IMR-90 (cell line): ENCODE measurements around the gene MROH7. TPM values are rescaled to one million over a fixed set of nuclear protein-coding genes. Genes with fewer than 3 reads are reported as not detected.

Experiments
- ATAC-seq: fragments of 200-7000 bp; cut with Tn5 transposase; 2 replicates; pipeline ENCODE4 v1.9.1; 2020; ENCODE audit warnings: low read depth, mild to moderate bottlenecking, moderate library complexity
- BruUV-seq: library from RNA; stranded (reverse); fragments of 400-500 nt; replicated peaks from 2 replicates; lab custom pipeline; 2021; lab: Mats Ljungman, UMichigan
- CTCF ChIA-PET: fragments of 300-600 bp; formaldehyde crosslinking; extraction: SDS; loops from one replicate; lab custom pipeline; 2021; ENCODE audit warnings: antibody characterized with exemption; lab: Yijun Ruan, JAX
- POLR2A ChIA-PET: fragments of 300-600 bp; sonication (Branson Sonifier 250); formaldehyde crosslinking; loops from one replicate; lab custom pipeline; 2022; ENCODE audit warnings: antibody characterized with exemption; ENCODE audit not compliant: unreplicated experiment; lab: Charles Lee
- DNase-seq: peaks from one replicate; pipeline ENCODE4 v3.0.0; 2013
- H2AFZ ChIP-seq: replicated peaks from 2 replicates; pipeline ENCODE3; 2013; ENCODE audit warnings: low read length, mild to moderate bottlenecking; ENCODE audit not compliant: poor library complexity
- H2AK5ac ChIP-seq: 2 replicates; pipeline ENCODE4 v1.6.1; 2013; ENCODE audit warnings: low read depth, low read length, inconsistent platforms
- H2AK9ac ChIP-seq: replicated peaks from 2 replicates; pipeline ENCODE3; 2013; ENCODE audit warnings: mild to moderate bottlenecking, low read depth, low read length, moderate library complexity; ENCODE audit not compliant: poor library complexity
- H2BK120ac ChIP-seq: 2 replicates; pipeline ENCODE4 v1.6.1; 2013; ENCODE audit warnings: low read depth, low read length, inconsistent platforms
- H2BK15ac ChIP-seq: 3 replicates; pipeline ENCODE4 v1.6.1; 2013; ENCODE audit warnings: low read depth, low read length, inconsistent platforms
- H2BK20ac ChIP-seq: 2 replicates; pipeline ENCODE4 v1.6.1; 2013; ENCODE audit warnings: low read depth, mild to moderate bottlenecking, inconsistent platforms, low read length, moderate library complexity
- H2BK5ac ChIP-seq: 2 replicates; pipeline ENCODE4 v1.6.1; 2013; ENCODE audit warnings: mild to moderate bottlenecking, low read depth, low read length, inconsistent platforms; ENCODE audit not compliant: poor library complexity, severe bottlenecking
- H3K14ac ChIP-seq: replicated peaks from 2 replicates; pipeline ENCODE4 v1.6.1; 2013; ENCODE audit warnings: low read depth, low read length, inconsistent platforms
- H3K18ac ChIP-seq: 2 replicates; pipeline ENCODE4 v1.6.1; 2013; ENCODE audit warnings: low read depth, low read length, control low read depth
- H3K23ac ChIP-seq: 2 replicates; pipeline ENCODE4 v1.6.1; 2013; ENCODE audit warnings: low read depth, low read length, inconsistent platforms
- H3K27ac ChIP-seq: 2 replicates; pipeline ENCODE4 v1.5.1; 2013; ENCODE audit warnings: mild to moderate bottlenecking, control low read depth, low read length; ENCODE audit not compliant: insufficient read depth
- H3K27me3 ChIP-seq: 2 replicates; pipeline ENCODE4 v1.6.1; 2013; ENCODE audit warnings: low read length; ENCODE audit not compliant: control insufficient read depth, insufficient read depth
- H3K36me3 ChIP-seq: 2 replicates; pipeline ENCODE4 v1.6.1; 2013; ENCODE audit warnings: low read length, mixed read lengths; ENCODE audit not compliant: control insufficient read depth, insufficient read depth
- H3K4ac ChIP-seq: 2 replicates; pipeline ENCODE4 v1.6.1; 2013; ENCODE audit warnings: low read depth, low read length, inconsistent platforms
- H3K4me1 ChIP-seq: 2 replicates; pipeline ENCODE4 v1.6.1; 2013; ENCODE audit warnings: low read length, mixed read lengths; ENCODE audit not compliant: control insufficient read depth, insufficient read depth
- H3K4me2 ChIP-seq: 2 replicates; pipeline ENCODE4 v1.6.1; 2013; ENCODE audit warnings: low read depth, mild to moderate bottlenecking, control low read depth, low read length, moderate library complexity
- H3K4me3 ChIP-seq: 2 replicates; pipeline ENCODE4 v1.5.1; 2013; ENCODE audit warnings: low read depth, mild to moderate bottlenecking, control low read depth, low read length, moderate library complexity; ENCODE audit not compliant: insufficient read depth
- H3K56ac ChIP-seq: 2 replicates; pipeline ENCODE4 v1.6.1; 2013; ENCODE audit warnings: low read length, inconsistent platforms; ENCODE audit not compliant: insufficient read depth; ENCODE audit errors: extremely low read depth
- H3K79me1 ChIP-seq, 2 experiments: 2 replicates each; pipeline ENCODE4 v1.6.1; 2013; ENCODE audit warnings: low read length in 2 of 2, inconsistent platforms in 1 of 2, low read depth in 1 of 2
- H3K9ac ChIP-seq: 2 replicates; pipeline ENCODE4 v1.6.1; 2013; ENCODE audit warnings: low read depth, low read length, control low read depth
- H3K9me1 ChIP-seq: 2 replicates; pipeline ENCODE4 v1.6.1; 2013; ENCODE audit warnings: low read length, inconsistent platforms; ENCODE audit not compliant: insufficient read depth
- H3K9me3 ChIP-seq: 2 replicates; pipeline ENCODE4 v1.6.1; 2013; ENCODE audit warnings: low read length; ENCODE audit not compliant: control insufficient read depth, insufficient read depth
- H4K20me1 ChIP-seq: 2 replicates; pipeline ENCODE4 v1.6.1; 2013; ENCODE audit warnings: low read length, inconsistent platforms; ENCODE audit not compliant: insufficient read depth
- H4K5ac ChIP-seq: 2 replicates; pipeline ENCODE4 v1.6.1; 2013; ENCODE audit warnings: mild to moderate bottlenecking, low read depth, low read length, control low read depth
- H4K8ac ChIP-seq, 2 experiments: 2 replicates each; pipeline ENCODE4 v1.6.1; 2013; ENCODE audit warnings: low read depth in 2 of 2, low read length in 2 of 2, control low read depth in 1 of 2, inconsistent platforms in 1 of 2
- H4K91ac ChIP-seq: 2 replicates; pipeline ENCODE4 v1.6.1; 2013; ENCODE audit warnings: low read depth, low read length, inconsistent platforms; ENCODE audit not compliant: insufficient read depth
- BHLHE40 ChIP-seq: fragments of 150-350 bp; IDR thresholded peaks from 2 replicates; pipeline ENCODE4 v1.6.1; 2016; ENCODE audit warnings: mild to moderate bottlenecking, low read depth, low read length
- CEBPB ChIP-seq: IDR thresholded peaks from 2 replicates; pipeline ENCODE4 v1.6.1; 2012; ENCODE audit warnings: low read depth, low read length, improper control_type of control experiment
- FOS ChIP-seq: fragments of 150-350 bp; IDR thresholded peaks from 2 replicates; pipeline ENCODE4 v1.6.1; 2016; ENCODE audit warnings: low read depth, low read length
- MAFK ChIP-seq: IDR thresholded peaks from 2 replicates; pipeline ENCODE4 v1.6.1; 2012; ENCODE audit warnings: low read depth, low read length, improper control_type of control experiment
- MAZ ChIP-seq: IDR thresholded peaks from 2 replicates; pipeline ENCODE4 v1.6.1; 2012; ENCODE audit warnings: low read depth, mild to moderate bottlenecking, low read length, improper control_type of control experiment, moderate library complexity, borderline replicate concordance
- MXI1 ChIP-seq: IDR thresholded peaks from 2 replicates; pipeline ENCODE4 v1.6.1; 2012; ENCODE audit warnings: low read depth, mild to moderate bottlenecking, low read length, moderate library complexity, borderline replicate concordance
- NFE2L2 ChIP-seq: fragments of 150-350 bp; IDR thresholded peaks from 2 replicates; pipeline ENCODE4 v1.6.1; 2016; ENCODE audit warnings: low read depth, mild to moderate bottlenecking, low read length
- RAD21 ChIP-seq: IDR thresholded peaks from 2 replicates; pipeline ENCODE4 v1.6.1; 2012; ENCODE audit warnings: low read length, improper control_type of control experiment
- RCOR1 ChIP-seq: IDR thresholded peaks from 2 replicates; pipeline ENCODE4 v1.6.1; 2012; ENCODE audit warnings: mild to moderate bottlenecking, low read length, improper control_type of control experiment; ENCODE audit not compliant: insufficient replicate concordance
- RFX5 ChIP-seq: IDR thresholded peaks from 2 replicates; pipeline ENCODE4 v1.8.0; 2012; ENCODE audit warnings: low read depth, mild to moderate bottlenecking, low read length, moderate library complexity
- SMC3 ChIP-seq: fragments of 150-350 bp; IDR thresholded peaks from 2 replicates; pipeline ENCODE4 v1.6.1; 2016; ENCODE audit warnings: low read depth, mild to moderate bottlenecking, antibody characterized with exemption, low read length, moderate library complexity
- WGBS, 2 experiments: methylation state at CpG; one replicate each; pipeline versions ENCODE4 v1.1.5 to v1.1.7; 2013; ENCODE audit warnings: missing lambda C conversion rate in 2 of 2; ENCODE audit not compliant: insufficient read length in 1 of 2; ENCODE audit errors: extremely low coverage in 2 of 2; 5-methylcytosine and 5-hydroxymethylcytosine counted together
- dilution Hi-C: fragments of 300-500 bp; cut with HindIII; formaldehyde crosslinking; loops from one replicate; pipeline ENCODE4 v1.14.3; 2018; ENCODE audit warnings: low sequenced_read_pairs; ENCODE audit not compliant: unreplicated experiment
- in situ Hi-C: fragments of 300-500 bp; cut with MboI; formaldehyde crosslinking; loops from 3 replicates; pipeline ENCODE4 v1.14.3; 2019; ENCODE audit warnings: low sequenced_read_pairs, inconsistent platforms, mixed read lengths
- intact Hi-C: fragments of 100-400 bp; cut with micrococcal nuclease; formaldehyde crosslinking; loops from 2 replicates; pipeline ENCODE4 v1.10.0; 2022
- polyA plus RNA-seq, 3 experiments: library from polyadenylated mRNA; depleted of rRNA; stranded (reverse); fragments of >200 nt; gene quantifications; 2 replicates each; pipeline ENCODE4 v1.2.3, GENCODE V29; 2012; ENCODE audit warnings: low replicate concordance in 1 of 3
- total RNA-seq: library from RNA; depleted of rRNA; stranded (reverse); fragments of >200 nt; gene quantifications from 2 replicates; pipeline ENCODE4 v1.2.3, GENCODE V29; 2012
- TF ChIP-seq, protein P1 (sequence below): conservative IDR thresholded peaks from 2 replicates; pipeline ENCODE4 v1.5.1; 2012; ENCODE audit warnings: mild to moderate bottlenecking, low read depth, low read length, improper control_type of control experiment
- TF ChIP-seq, protein P2 (sequence below): fragments of 150-350 bp; IDR thresholded peaks from 2 replicates; pipeline ENCODE4 v1.6.1; 2016; ENCODE audit warnings: low read depth, mild to moderate bottlenecking, low read length, moderate library complexity, borderline replicate concordance
- TF ChIP-seq, protein P3 (sequence below): fragments of 150-350 bp; IDR thresholded peaks from 2 replicates; pipeline ENCODE4 v1.6.1; 2017; ENCODE audit warnings: mild to moderate bottlenecking, antibody characterized with exemption, low read length, low read depth

Gene MROH7
- total and polyA plus RNA-seq, 2 of the 4 experiments (the other 2 are of a cell fraction): not detected

DNA sequence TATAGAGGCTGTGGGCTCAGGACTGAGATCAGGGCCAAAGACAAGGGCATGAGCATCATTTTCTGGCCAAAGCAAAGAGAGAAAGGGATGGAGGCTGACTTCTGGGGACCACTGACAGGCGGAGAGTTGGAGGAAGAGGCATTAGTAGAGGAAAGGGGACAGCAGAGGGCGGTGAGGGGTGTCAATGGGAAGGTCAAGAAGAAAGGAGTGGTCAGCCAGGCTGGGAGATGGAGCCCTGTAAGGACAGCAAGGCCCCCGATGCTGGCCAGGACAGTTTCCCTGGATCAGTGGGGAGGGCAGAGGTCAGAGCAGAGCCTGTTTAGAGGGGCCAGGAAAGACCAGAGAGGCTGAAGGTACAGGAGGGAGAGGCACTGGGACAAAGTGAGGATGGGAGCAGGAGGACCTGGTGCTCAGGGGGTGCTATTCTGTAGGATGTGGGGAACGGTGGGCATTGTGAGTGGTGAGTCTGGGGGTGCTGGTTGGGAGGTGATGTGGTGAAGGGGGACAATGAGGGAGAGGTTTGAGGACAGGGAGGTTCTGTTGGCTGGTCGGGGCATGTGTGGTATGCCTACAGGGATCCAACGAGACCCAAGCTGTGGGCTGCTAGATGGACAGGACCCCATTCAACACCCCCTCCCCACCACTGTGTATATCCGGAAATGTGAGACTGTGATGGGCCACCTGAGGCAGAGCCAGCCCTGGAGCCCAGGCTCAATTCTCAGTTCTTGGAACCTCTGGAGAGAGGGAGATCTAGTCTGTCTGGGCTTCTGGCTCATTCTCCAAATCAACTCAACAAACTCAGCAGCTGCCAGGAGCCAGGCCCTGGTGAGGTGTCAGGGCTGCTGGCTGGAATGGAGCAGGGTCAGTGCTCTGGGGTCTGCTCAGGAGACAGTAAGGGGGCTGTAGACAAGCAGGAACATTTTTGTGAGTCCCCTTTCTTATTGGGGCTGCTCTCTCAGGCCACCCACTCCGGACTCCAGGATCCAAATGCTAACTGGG, 16.8 kb upstream of the MROH7 start:
- intact Hi-C loops: no loop called here
- H2BK120ac ChIP-seq: no peak overlapping the region
- no peak overlapping the region for H3K4me2 ChIP-seq
- peaks cover 22% of the 10 kb centered on the region for H3K27me3 ChIP-seq
- dilution Hi-C loops: no loop called here
- H3K14ac ChIP-seq: no peak overlapping the region
- H2AK5ac ChIP-seq: no peak overlapping the region
- ChIA-PET CTCF (no interaction called here), POLR2A (no interaction called here)
- DNase-seq: no peak
- no peaks in the 10 kb centered on the region for H3K4me1 ChIP-seq
- H3K23ac ChIP-seq: no peak overlapping the region
- no peak for ATAC-seq
- TF ChIP-seq MXI1: no peak
- no peak for TF ChIP-seq BHLHE40
- no peak for TF ChIP-seq MAFK
- TF ChIP-seq RFX5: no peak
- no peak for TF ChIP-seq FOS
- no peak for TF ChIP-seq CEBPB
- no peak for TF ChIP-seq MAZ
- TF ChIP-seq NFE2L2: no peak
- TF ChIP-seq RAD21: no peak
- TF ChIP-seq, protein P1, sequence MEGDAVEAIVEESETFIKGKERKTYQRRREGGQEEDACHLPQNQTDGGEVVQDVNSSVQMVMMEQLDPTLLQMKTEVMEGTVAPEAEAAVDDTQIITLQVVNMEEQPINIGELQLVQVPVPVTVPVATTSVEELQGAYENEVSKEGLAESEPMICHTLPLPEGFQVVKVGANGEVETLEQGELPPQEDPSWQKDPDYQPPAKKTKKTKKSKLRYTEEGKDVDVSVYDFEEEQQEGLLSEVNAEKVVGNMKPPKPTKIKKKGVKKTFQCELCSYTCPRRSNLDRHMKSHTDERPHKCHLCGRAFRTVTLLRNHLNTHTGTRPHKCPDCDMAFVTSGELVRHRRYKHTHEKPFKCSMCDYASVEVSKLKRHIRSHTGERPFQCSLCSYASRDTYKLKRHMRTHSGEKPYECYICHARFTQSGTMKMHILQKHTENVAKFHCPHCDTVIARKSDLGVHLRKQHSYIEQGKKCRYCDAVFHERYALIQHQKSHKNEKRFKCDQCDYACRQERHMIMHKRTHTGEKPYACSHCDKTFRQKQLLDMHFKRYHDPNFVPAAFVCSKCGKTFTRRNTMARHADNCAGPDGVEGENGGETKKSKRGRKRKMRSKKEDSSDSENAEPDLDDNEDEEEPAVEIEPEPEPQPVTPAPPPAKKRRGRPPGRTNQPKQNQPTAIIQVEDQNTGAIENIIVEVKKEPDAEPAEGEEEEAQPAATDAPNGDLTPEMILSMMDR: no peak
- TF ChIP-seq, protein P2, sequence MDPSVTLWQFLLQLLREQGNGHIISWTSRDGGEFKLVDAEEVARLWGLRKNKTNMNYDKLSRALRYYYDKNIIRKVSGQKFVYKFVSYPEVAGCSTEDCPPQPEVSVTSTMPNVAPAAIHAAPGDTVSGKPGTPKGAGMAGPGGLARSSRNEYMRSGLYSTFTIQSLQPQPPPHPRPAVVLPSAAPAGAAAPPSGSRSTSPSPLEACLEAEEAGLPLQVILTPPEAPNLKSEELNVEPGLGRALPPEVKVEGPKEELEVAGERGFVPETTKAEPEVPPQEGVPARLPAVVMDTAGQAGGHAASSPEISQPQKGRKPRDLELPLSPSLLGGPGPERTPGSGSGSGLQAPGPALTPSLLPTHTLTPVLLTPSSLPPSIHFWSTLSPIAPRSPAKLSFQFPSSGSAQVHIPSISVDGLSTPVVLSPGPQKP: no peak
- TF ChIP-seq SMC3: no peak
- TF ChIP-seq RCOR1: no peak
- TF ChIP-seq, protein P3, sequence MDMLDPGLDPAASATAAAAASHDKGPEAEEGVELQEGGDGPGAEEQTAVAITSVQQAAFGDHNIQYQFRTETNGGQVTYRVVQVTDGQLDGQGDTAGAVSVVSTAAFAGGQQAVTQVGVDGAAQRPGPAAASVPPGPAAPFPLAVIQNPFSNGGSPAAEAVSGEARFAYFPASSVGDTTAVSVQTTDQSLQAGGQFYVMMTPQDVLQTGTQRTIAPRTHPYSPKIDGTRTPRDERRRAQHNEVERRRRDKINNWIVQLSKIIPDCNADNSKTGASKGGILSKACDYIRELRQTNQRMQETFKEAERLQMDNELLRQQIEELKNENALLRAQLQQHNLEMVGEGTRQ: no peak
- no peaks in the 10 kb centered on the region for H3K9me1 ChIP-seq
- H4K5ac ChIP-seq: no peak overlapping the region
- H2AFZ ChIP-seq: no peak overlapping the region
- no peak overlapping the region for H2BK5ac ChIP-seq
- H3K4me3 ChIP-seq: no peak overlapping the region
- no peaks in the 10 kb centered on the region for H4K20me1 ChIP-seq
- H3K79me1 ChIP-seq: no peaks in the 10 kb centered on the region
- no peak overlapping the region for H2AK9ac ChIP-seq
- no peak overlapping the region for H3K56ac ChIP-seq
- BruUV-seq: no TSS peak
- no peak overlapping the region for H4K8ac ChIP-seq
- H3K9ac ChIP-seq: no peak overlapping the region
- H3K36me3 ChIP-seq: no peaks in the 10 kb centered on the region
- no peak overlapping the region for H4K91ac ChIP-seq
- no peak overlapping the region for H2BK15ac ChIP-seq
- in situ Hi-C loops: no loop called here
- H3K27ac ChIP-seq: no peak overlapping the region
- no peak overlapping the region for H2BK20ac ChIP-seq
- H3K4ac ChIP-seq: no peak overlapping the region
- H3K9me3 ChIP-seq: no peaks in the 10 kb centered on the region
- no peak overlapping the region for H3K18ac ChIP-seq
- WGBS, 2 experiments: 10% methylated on average over 2 of the region's 8 CpGs; no CpG with 5 or more reads in 1 of the 2 experiments
